ENCODE measurements around the gene RGS1. TPM values are rescaled to one million over a fixed set of nuclear protein-coding genes. Genes with fewer than 3 reads are reported as not detected.

The RGS1 gene
- total and polyA plus RNA-seq, 2 of the 8 experiments (the other 6 are each of a cell fraction or from before 2014, with no cell fraction given): not detected

DNA sequence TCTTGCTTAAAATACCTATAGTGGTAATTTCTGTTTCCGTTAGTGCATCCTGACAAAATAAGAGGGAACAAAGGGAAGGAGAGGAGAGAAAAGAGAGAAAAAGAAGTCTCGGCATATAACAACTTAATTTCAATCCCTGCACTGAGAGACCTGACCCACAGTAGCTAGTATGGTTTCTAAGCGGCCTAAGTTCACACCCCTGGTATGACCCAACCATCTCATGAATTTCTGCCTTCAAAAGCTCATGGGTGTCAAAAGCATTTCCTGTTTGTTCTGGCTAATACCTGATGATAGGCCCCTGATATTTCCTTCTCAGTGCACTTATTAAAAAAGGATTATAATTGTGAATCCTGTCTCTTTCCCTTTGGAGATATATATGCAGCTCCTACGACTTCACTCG is 32.1 kb upstream of the RGS1 start:
- no peak overlapping the region for H3K4ac ChIP-seq (replicated peaks; ENCODE audit: insufficient read length, low read depth, low read length)
- no peak overlapping the region for H2BK12ac ChIP-seq (ENCODE audit: low read depth, low read length)
- no peaks in the 10 kb centered on the region for H3K79me2 ChIP-seq (ENCODE audit: control insufficient read depth in 1 of 2, insufficient read depth in 2 of 2, low read length in 2 of 2)
- no peaks in the 10 kb centered on the region; a peak in 1 of 7 replicates for H3K4me1 ChIP-seq (replicated peaks in 1 of 4; ENCODE audit: control insufficient read depth in 3 of 4, insufficient read depth in 4 of 4, low read length in 3 of 4)
- H3K23ac ChIP-seq (ENCODE audit: insufficient read length): no peak overlapping the region
- no peak overlapping the region for H2BK5ac ChIP-seq (ENCODE audit: low read depth, low read length)
- H3K4me2 ChIP-seq (ENCODE audit: insufficient read depth in 1 of 2, low read depth in 2 of 2, low read length in 2 of 2): no peak overlapping the region
- H4K8ac ChIP-seq (ENCODE audit: extremely low read depth, insufficient read depth, low read length): no peak overlapping the region
- WGBS, 2 experiments (ENCODE audit: extremely low coverage in 1 of 2, insufficient coverage in 1 of 2, insufficient read length in 1 of 2, insufficient replicate concordance in 2 of 2, low coverage in 1 of 2, low lambda C conversion rate in 2 of 2, missing lambda C conversion rate in 1 of 2): 93% methylated on average over 5 of the region's 5 CpGs; no CpG with 5 or more reads in 1 of the 2 experiments
- no peak for TF ChIP-seq CHD1 (IDR thresholded peaks at IDR 0.05; ENCODE audit: low read depth, low read length)
- TF ChIP-seq, protein P1, sequence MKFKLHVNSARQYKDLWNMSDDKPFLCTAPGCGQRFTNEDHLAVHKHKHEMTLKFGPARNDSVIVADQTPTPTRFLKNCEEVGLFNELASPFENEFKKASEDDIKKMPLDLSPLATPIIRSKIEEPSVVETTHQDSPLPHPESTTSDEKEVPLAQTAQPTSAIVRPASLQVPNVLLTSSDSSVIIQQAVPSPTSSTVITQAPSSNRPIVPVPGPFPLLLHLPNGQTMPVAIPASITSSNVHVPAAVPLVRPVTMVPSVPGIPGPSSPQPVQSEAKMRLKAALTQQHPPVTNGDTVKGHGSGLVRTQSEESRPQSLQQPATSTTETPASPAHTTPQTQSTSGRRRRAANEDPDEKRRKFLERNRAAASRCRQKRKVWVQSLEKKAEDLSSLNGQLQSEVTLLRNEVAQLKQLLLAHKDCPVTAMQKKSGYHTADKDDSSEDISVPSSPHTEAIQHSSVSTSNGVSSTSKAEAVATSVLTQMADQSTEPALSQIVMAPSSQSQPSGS (IDR thresholded peaks at IDR 0.05; ENCODE audit: low read length): no peak
- no peak for TF ChIP-seq FOSL1 (IDR thresholded peaks at IDR 0.05; ENCODE audit: insufficient read depth, low read depth, low read length)
- no peak for TF ChIP-seq NANOG (IDR thresholded peaks at IDR 0.05; ENCODE audit: insufficient read depth, low read depth, low read length, poor library complexity, severe bottlenecking)
- TF ChIP-seq KDM1A (IDR thresholded peaks at IDR 0.05; ENCODE audit: borderline replicate concordance, low read length): no peak
- TF ChIP-seq ASH2L (IDR thresholded peaks at IDR 0.05; ENCODE audit: low read length): no peak
- TF ChIP-seq CBX5 (IDR thresholded peaks at IDR 0.05; ENCODE audit: low read depth, low read length): no peak
- no peak for TF ChIP-seq HDAC2 (IDR thresholded peaks at IDR 0.05; ENCODE audit: borderline replicate concordance in 1 of 2, low read depth in 2 of 2, low read length in 2 of 2)
- no peak for TF ChIP-seq CEBPB (IDR thresholded peaks at IDR 0.05; ENCODE audit: low read depth, low read length)
- no peak for TF ChIP-seq PHF8 (conservative IDR thresholded peaks at IDR 0.05; ENCODE audit: low read depth, low read length)
- no peak for TF ChIP-seq JUN (IDR thresholded peaks at IDR 0.05; ENCODE audit: low read depth, low read length)
- no peak for TF ChIP-seq EP300 (IDR thresholded peaks at IDR 0.05; ENCODE audit: borderline replicate concordance in 1 of 2, low read depth in 2 of 2, low read length in 2 of 2)
- no peak for DNase-seq (ENCODE audit: low read depth in 1 of 2, low spot score in 2 of 2)
- no peak overlapping the region for H2AK5ac ChIP-seq (ENCODE audit: low read depth, low read length)
- no peak overlapping the region for H2BK20ac ChIP-seq (ENCODE audit: low read length)
- no peak overlapping the region for H2BK15ac ChIP-seq (ENCODE audit: low read length)
- ChIA-PET CTCF (ENCODE audit: partially characterized antibody) (interaction anchor here (1.3 kb wide), 1 partner anchor 27 kb away, joined by 3 read pairs; no protein-coding TSS in a partner anchor), POLR2A (ENCODE audit: partially characterized antibody) (no interaction called here)
- 0 out of 2 replicates have a peak overlapping the region, but pooled peaks have one; percentile 9 for H2AFZ ChIP-seq (ENCODE audit: low read length)
- no peak overlapping the region for H3K18ac ChIP-seq (ENCODE audit: extremely low read depth, low read length)
- no peak overlapping the region for H3K14ac ChIP-seq (ENCODE audit: insufficient read length)
- no peak overlapping the region for H2BK120ac ChIP-seq (replicated peaks; ENCODE audit: low read depth, low read length)
- no peaks in the 10 kb centered on the region for H3K27me3 ChIP-seq (replicated peaks in 1 of 4; ENCODE audit: control insufficient read depth in 3 of 4, extremely low read depth in 1 of 4, insufficient read depth in 3 of 4, low read length in 3 of 4)
- no peak overlapping the region for H4K91ac ChIP-seq (replicated peaks; ENCODE audit: insufficient read length, low read length)
- no peak overlapping the region for H3K27ac ChIP-seq (ENCODE audit: low read depth, low read length)
- no peaks in the 10 kb centered on the region for H3K79me1 ChIP-seq (ENCODE audit: low read depth, low read length)
- no peaks in the 10 kb centered on the region for H3K9me3 ChIP-seq (ENCODE audit: insufficient read depth in 2 of 2, low read depth in 1 of 2, low read length in 1 of 2)
- H3K56ac ChIP-seq (replicated peaks; ENCODE audit: insufficient read length, low read depth, low read length): no peak overlapping the region
- H4K20me1 ChIP-seq (replicated peaks in 1 of 2; ENCODE audit: control insufficient read depth in 1 of 2, insufficient read depth in 2 of 2, low read length in 2 of 2): no peaks in the 10 kb centered on the region
- H3K4me3 ChIP-seq (ENCODE audit: extremely low read depth in 1 of 4, insufficient read depth in 2 of 4, low read depth in 3 of 4, low read length in 4 of 4): no peak overlapping the region
- no peak overlapping the region for H4K5ac ChIP-seq (ENCODE audit: insufficient read length, low read depth, low read length)
- H3K36me3 ChIP-seq (ENCODE audit: control insufficient read depth in 2 of 4, insufficient read depth in 4 of 4, low read length in 3 of 4): no peaks in the 10 kb centered on the region
- no peaks in the 10 kb centered on the region for H3K23me2 ChIP-seq (ENCODE audit: low read depth, low read length)
- no peak for FAIRE-seq
- no peak overlapping the region for H3K9ac ChIP-seq (replicated peaks in 1 of 4; ENCODE audit: extremely low read depth in 1 of 4, low read depth in 3 of 4, low read length in 3 of 4)
